GM21526 (cell line): ENCODE measurements around the gene CXCL11.
"Not testable (repeated sequence)": the region's sequence is repeated elsewhere in the genome, so short reads cannot be mapped to it uniquely, and the experiment has no call there.

Experiments
- ATAC-seq: cut with Tn5 transposase; IDR thresholded peaks from one replicate; pipeline ENCODE4 v1.9.1; 2021; ENCODE audit warnings: moderate library complexity; ENCODE audit not compliant: unreplicated experiment, low FRiP score

CXCL11 gene

DNA sequence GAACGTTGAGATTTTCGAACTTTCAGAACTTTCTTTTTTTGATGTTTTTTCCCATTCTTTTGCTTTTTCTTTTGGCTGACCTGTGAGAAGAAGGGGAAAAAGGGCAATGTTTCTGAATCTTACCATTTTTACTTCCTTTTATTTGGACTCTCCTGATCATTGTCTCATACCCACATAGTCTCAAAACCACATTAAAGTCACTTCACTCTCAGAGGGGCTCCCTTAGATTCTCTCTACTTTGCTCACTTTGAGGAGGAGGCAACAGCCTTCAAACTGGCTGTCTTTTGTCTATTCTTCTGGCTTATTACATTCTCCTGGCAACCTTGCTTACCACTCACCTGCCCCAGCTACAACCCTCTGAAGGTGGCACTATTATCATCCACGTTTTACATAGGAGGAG lies 32.2 kb downstream of the CXCL11 start:
- no peak for ATAC-seq

DNA sequence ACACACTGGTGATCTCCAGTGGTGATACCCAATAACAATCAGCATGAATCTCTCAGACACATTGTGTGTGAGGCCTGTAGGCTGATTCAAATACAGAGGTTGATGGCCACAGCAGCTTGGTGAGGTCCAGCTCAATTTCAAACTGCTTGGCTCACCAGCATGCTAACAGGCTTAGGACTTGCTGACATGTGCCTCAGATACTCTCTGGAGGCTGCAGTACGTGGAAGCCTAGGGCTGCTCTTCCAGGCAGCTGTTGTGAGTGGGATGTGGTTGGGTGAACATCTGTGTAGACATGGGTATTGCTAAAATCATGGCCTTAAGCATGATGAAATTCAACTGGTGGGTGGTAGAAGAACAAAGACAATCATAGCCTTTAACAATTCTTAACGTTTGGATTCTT lies 32.8 kb downstream of the CXCL11 start:
- ATAC-seq = no peak

DNA sequence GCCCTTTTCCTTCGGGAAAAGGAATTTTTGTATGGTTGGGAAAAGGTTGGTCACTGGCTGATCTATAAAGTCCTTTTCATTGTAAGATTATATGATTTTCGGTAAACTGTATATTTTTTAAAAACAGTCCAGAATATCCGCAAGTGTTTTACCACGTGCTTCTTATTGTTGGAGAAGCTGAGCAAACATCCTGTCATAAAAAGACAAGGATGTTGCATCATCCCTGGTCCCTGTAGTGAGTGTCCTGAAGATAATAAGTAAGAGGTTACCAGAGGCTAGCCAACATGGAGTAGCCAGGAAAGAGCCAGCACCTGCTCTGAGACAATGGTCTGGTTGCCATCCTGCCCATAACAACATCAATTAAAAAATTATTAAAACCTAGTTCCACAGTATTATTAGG lies 33.7 kb downstream of the CXCL11 start:
- ATAC-seq = no peak

DNA sequence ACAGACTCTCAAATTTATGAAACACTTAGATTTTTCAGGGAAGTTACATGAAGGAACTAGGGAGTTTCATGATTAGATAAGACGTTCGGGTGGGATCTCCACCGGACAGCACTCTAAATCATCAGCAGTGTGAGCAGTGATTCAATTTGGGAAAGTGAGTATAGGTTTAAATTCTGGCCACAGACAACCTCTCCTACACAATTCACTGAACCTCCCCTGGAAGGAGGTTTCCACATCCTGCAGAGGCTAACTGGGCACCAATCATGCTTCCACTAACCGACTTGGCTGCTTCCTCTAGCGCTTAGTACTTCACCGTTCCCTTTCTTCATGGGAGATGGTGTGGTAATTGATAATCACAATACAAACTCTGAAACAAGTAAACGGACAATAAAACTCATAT lies 34.2 kb downstream of the CXCL11 start:
- no peak for ATAC-seq

DNA sequence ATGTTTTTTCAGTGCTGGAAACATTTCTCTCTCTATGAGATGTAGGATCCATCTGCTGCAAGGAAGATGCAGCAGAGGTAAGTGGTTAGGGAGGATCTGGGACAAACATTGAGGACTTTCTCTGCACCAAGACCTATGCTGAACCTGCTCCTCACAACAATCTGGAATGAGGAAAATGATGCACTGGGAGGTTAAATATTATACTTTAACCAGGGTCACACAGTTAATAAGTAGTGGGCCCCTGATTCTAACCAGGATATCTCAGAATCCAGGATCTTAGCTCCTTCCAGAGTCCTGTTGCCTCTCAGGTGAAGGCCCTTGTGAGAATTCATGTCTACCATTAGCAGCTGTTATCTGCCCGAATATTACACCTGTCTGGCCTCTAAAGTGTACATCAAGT lies 35.6 kb downstream of the CXCL11 start:
- ATAC-seq = no peak

DNA sequence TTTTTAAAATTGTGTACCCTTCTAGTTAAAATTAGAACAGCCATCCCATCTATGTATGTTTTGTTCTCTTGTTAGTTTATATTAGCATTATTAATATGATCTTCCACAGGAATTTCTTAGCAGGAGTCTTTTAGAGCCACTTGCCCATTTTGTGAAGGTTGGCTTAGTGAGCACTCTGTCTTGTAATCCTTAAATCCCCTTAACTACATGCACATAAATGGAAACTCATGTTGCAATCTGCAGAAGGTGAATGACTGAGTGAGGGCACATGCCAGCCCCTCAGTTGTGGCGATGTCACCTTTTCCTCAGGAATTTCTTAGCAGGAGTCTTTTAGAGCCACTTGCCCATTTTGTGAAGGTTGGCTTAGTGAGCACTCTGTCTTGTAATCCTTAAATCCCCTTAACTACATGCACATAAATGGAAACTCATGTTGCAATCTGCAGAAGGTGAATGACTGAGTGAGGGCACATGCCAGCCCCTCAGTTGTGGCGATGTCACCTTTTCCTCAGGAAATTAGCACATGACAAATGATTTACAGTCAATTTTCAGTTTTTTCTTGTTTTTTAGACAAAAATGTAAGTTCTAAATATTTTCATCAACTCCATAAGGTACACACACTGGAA lies 37.2 kb downstream of the CXCL11 start:
- not testable (repeated sequence) for ATAC-seq

DNA sequence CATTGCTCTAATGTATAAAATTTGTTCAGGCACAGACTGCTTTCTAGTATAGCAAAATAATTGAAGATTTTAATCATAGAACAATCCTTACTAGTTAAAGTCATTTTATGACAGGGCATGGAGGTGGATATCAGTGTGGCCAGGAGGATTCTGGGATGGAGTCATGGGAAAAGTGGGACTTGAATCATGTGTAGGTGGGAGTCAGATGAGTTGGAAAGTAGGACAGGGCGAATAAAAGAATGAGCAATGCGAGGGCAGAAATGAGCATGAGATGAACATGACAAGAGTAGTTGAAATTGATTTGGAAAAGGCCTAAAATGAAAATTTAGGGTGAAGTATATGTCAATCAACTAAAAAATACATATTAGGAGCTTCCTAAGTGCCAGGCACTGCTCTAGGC lies 37.9 kb downstream of the CXCL11 start:
- ATAC-seq = no peak

DNA sequence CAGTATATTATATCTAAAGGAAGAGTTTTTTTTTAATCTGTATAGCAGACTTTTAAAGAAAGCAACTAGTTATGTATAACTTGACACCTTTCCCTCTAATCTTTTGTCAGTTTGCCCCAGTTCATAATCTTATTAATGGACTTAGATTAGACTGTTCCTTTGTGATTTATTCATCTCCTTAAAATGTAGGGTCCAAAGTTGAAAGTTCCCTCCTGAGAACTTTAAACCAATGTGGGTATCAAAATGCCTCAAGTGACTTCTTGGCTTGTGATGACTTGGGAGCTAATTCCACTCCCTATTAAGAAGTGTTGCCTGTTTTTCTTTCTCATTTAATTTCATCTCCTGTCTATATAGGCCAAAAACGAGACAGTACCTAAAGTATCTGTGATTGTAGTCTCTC lies 38.8 kb downstream of the CXCL11 start:
- no peak for ATAC-seq

DNA sequence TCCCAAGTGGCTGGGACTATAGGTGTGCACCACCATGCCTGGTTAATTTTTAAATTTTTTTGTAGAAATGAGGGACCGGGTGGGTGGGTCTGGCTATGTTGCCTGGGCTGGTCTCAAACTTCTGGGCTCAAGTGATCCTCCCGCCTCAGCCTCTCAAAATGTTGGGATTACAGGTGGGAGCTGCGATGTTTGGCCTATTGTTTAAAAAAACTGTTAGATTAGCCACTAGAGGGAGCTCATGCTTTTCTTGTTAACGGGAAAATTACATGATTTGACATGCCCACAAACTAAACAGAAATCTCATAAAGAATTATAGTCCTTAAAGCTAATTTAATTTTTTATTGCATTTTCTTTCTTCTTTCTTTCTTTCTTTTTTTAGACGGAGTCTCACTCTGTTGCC lies 40.1 kb downstream of the CXCL11 start:
- ATAC-seq = no peak

DNA sequence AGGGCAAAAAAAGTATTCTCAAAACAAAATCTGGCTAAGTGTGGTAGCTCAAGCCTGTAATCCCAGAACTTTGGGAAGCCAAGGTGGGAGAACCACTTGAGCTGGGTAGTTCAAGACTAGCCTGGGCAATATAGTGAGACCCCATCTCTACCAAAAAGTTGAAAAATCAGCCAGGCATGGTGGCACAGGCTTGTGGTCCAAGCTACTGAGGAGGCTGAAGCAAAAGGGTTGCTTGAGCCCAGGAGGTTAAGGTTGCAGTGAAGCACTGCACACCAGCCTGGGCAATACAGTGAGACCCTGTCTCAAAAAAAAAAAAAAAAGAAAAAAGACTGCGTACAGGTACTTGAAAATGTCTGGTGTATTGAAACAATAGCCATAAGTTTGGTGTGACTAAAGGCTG lies 43.4 kb downstream of the CXCL11 start:
- ATAC-seq = no peak

DNA sequence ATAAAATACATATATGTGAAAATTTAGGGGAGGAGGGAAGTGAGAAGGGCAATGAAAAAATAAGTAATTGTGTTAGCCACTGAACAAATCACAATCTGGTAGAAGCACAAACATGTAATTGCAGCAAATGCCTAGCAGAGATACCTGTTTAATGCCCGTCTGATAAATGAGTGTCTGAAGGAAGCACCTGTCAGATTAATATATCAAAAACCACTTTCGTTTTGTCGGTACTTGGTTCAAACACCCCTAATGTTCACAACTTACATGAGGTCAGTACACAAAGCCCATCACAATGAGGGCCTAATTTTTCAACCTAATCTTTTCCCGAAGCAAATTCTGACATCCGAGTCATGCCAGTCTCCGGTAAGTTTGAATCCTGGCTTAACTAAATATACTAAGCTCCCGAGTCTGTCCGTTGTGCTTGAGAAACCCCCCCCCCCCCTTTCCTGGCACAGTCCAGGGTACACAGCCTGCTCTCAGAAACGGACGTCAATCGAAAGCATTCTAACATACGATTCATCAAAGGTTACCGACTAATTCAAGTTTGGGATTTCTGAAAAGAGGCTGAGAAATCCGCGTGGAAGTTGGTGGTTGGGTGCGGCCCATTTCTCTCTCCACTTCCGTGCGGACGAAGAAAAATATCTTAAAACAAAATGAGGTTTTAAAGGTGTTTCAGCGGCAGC lies 45.9 kb downstream of the CXCL11 start:
- ATAC-seq = no peak

DNA sequence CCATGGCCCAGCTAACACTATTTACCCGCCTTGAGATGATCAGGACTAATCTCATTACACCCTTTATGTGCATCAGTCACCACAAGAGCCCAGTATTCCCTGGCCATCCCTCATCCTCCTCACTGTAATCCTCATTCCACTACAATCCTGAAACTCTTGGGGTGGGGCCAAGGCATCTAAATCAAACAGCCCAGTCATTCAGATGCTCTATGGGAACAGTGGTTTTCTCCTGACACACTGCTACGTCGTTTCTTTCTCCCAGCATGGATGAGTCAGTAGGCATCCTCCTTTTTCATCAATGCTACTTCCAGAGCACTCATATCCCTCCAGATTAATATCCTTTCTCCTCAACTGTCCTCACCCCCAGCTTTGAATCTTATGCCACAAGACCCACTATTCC lies 50.8 kb downstream of the CXCL11 start:
- no peak for ATAC-seq
